ENCODE data around the gene REM2. TPM values are rescaled to one million over a fixed set of nuclear protein-coding genes. Genes with fewer than 3 reads are reported as not detected.

Gene REM2, protein sequence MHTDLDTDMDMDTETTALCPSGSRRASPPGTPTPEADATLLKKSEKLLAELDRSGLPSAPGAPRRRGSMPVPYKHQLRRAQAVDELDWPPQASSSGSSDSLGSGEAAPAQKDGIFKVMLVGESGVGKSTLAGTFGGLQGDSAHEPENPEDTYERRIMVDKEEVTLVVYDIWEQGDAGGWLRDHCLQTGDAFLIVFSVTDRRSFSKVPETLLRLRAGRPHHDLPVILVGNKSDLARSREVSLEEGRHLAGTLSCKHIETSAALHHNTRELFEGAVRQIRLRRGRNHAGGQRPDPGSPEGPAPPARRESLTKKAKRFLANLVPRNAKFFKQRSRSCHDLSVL
- 0.40 TPM for polyA plus RNA-seq (2013)

DNA sequence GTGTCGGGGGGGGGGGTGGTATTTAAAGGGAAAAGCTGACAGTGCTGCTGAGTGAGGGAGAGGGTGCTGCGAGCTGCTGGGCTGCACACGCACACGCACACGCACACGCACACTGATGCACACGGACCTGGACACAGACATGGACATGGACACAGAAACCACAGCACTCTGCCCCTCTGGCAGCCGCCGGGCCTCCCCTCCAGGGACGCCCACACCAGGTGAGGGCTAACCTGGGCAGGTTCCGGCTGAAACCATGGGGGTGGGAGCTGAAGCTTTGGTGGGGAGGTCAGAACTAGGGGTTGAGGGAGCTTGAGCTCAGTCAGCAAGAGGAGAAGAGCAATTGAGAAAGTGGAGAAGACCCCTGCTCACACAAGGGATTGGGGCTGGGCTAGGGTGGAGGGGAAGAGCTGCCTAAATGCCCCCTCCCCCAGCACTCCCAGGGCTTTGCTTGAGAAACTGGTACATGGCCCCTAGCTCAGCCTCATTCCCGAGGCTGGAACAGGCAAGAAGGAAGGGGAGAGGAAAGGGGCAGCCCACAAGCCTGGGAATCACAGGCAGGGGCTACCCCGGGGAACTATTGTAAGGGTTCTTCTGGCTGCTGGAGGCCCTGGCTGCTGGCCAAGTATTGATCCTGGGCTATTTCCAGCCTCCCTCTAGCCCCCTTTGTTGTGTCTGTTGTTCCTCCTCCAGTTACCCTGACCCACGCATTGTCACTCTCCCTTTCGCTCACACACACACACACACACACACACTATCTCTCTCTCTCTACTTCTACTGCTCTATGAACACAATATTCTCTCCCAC is at the start of gene REM2:
Gene REM2 (plus strand): TSS at position 50 of the 804 bp plus-strand sequence. CDS start 66 bp downstream, at position 116.
- no peak for DNase-seq
- Histone ChIP-seq H3K4me1 (ENCODE audit: control extremely low read depth in 1 of 4, control insufficient read depth in 4 of 4, insufficient read depth in 4 of 4, low read length in 3 of 4) (peaks cover 0 to 24% (median 15%) of the 10 kb centered on the region in 4 experiments), H3K27me3 (replicated peaks in 2 of 5; ENCODE audit: control insufficient read depth in 4 of 5, insufficient read depth in 5 of 5, low read length in 4 of 5) (peaks cover 0 to 67% (median 17%) of the 10 kb centered on the region in 5 experiments), H3K4me3 (ENCODE audit: control insufficient read depth in 1 of 7, extremely low read depth in 1 of 7, insufficient read depth in 4 of 7, low read depth in 2 of 7, low read length in 6 of 7) (no peak within 1 kb of the TSS), H3K27ac (ENCODE audit: insufficient read depth in 1 of 2, low read depth in 1 of 2, low read length in 2 of 2, poor library complexity in 1 of 2, severe bottlenecking in 2 of 2) (no peak within 1 kb of the TSS), H3K9me3 (ENCODE audit: control extremely low read depth in 1 of 5, control insufficient read depth in 4 of 5, insufficient read depth in 2 of 5, low read depth in 1 of 5, low read length in 4 of 5) (peaks cover 0 to 3% (median 0%) of the 10 kb centered on the region in 5 experiments), H3K36me3 (ENCODE audit: control insufficient read depth in 4 of 4, insufficient read depth in 4 of 4, low read length in 3 of 4) (peaks cover 0 to 2% (median under 1%) of the 10 kb centered on the region in 4 experiments)
- WGBS (ENCODE audit: insufficient coverage), result 84% methylated on average over 13 of the region's 15 CpGs
- ChIA-PET CTCF (interaction anchor here (1.3 to 15.8 kb wide), 7 partner anchors 10 to 99 kb away, joined by 5 to 143 read pairs (median 14); partner anchors contain the start of genes AJUBA and LRP10), POLR2A (no interaction called here)

DNA sequence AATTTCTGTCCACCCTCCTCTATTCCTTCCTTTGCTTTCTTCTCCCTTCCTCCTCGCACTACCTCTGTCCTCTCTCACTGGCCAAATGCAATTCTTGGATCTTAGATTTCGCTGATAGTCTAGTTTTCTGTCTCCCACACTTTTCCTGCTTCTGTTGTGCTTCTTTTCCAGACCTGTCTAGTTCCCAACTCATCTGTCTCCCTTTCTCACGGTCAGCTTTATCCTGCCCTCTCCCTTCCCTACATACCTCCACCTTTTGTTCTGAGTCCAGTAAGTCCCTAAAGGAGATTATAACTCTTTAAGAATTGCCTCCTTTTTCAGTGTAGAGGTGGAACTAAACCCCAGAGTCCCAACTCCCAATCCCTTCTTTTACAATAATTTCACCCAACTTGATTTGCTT is 47.5 kb upstream of the REM2 start:
- Histone ChIP-seq H3K9me3 (ENCODE audit: control extremely low read depth in 1 of 5, control insufficient read depth in 4 of 5, insufficient read depth in 2 of 5, low read depth in 1 of 5, low read length in 4 of 5) (no peaks in the 10 kb centered on the region), H3K27ac (ENCODE audit: insufficient read depth in 1 of 2, low read depth in 1 of 2, low read length in 2 of 2, poor library complexity in 1 of 2, severe bottlenecking in 2 of 2) (no peak overlapping the region), H3K4me1 (ENCODE audit: control extremely low read depth in 1 of 4, control insufficient read depth in 4 of 4, insufficient read depth in 4 of 4, low read length in 3 of 4) (peaks cover 3 to 43% (median 35%) of the 10 kb centered on the region in 4 experiments), H3K27me3 (replicated peaks in 2 of 5; ENCODE audit: control insufficient read depth in 4 of 5, insufficient read depth in 5 of 5, low read length in 4 of 5) (peaks cover 0 to 39% (median 7%) of the 10 kb centered on the region in 5 experiments), H3K4me3 (ENCODE audit: control insufficient read depth in 1 of 7, extremely low read depth in 1 of 7, insufficient read depth in 4 of 7, low read depth in 2 of 7, low read length in 6 of 7) (no peak overlapping the region), H3K36me3 (ENCODE audit: control insufficient read depth in 4 of 4, insufficient read depth in 4 of 4, low read length in 3 of 4) (peaks cover 6 to 21% (median 16%) of the 10 kb centered on the region in 4 experiments)
- ChIA-PET CTCF (interaction anchor here (0.6 to 24.0 kb wide), 4 partner anchors 11 to 65 kb away, joined by 3 to 707 read pairs (median 38); no protein-coding TSS in a partner anchor), POLR2A (no interaction called here)
- WGBS (ENCODE audit: insufficient coverage), result 93% methylated on average over 2 of the region's 3 CpGs
- no peak for DNase-seq

DNA sequence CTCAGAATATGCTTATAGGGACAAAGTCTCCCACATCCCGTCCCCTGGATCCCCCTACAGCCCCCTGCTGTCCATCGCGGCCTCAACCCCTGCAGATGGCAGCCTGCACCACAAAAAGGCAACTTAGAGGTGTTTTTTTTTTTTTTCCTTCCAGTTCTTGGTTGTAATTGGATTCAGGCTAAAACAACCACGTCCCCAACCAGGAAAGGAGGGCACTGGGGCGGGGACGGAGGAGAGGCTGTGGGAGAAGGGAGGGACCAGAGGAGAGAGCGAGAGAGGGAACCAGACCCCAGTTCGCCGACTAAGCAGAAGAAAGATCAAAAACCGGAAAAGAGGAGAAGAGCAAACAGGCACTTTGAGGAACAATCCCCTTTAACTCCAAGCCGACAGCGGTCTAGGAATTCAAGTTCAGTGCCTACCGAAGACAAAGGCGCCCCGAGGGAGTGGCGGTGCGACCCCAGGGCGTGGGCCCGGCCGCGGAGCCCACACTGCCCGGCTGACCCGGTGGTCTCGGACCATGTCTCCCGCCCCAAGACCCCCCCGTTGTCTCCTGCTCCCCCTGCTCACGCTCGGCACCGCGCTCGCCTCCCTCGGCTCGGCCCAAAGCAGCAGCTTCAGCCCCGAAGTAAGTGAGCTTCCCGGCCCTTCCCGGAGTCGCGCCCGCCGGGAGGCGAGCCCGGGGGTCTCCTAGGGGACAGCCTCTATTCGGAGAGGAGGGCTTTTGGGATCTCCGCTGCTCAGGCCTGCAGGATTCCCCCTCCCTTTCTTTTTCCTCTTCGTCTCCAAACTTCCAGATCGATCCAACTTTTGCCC is 46.5 kb upstream of the REM2 start, which contains the start of gene MMP14:
Gene MMP14 (plus strand): TSS at position 285 of the 813 bp plus-strand sequence. CDS start 233 bp downstream, at position 518.
- peak in 1 of 3 donors; percentile 23 for DNase-seq
- WGBS (ENCODE audit: insufficient coverage), result under 1% methylated on average over 38 of the region's 46 CpGs
- POLR2A ChIA-PET, result interaction anchor here (3.7 kb wide), 1 partner anchor 11 kb away, joined by 16 read pairs; no protein-coding TSS in a partner anchor

DNA sequence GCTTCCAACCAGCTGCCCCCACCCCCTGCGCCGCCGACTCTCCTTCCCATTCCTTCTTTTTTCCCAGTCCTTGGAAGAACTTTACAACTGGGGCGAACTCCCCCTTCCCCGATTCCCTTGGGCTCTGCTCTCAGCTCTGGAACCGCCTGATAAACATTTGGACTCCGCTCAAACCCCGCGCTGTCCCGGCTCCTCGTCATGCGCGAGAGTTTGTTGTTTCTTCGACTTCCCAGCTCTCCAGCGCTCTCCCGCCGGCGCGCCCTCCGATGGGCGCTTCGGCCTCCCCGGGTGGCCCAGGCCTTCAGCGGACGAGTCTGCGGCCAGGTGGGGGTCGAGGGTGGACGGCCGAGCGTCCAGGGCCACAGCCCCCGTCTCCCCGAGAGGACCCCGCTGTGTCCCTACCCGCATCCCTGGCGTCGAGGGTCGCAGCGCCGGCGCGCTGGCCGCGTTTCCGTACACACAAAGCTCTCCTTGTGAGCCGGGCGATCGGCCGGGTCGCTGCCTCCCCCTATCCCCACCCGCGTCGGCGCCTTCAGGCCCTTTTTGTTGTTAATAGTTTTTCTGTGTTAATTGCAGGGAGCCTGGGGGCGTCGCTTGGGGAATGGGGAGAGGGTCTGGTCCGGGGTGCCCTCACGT is 45.8 kb upstream of the REM2 start:
- DNase-seq, result peak in 2 of 3 donors; percentile 38 to 57
- CTCF ChIA-PET, result interaction anchor here (1.1 to 24.0 kb wide), 4 partner anchors 13 to 37 kb away, joined by 3 to 707 read pairs (median 38); no protein-coding TSS in a partner anchor
- peak overlapping the region; percentile 3 to 78 (median 62) for H3K4me3 ChIP-seq (ENCODE audit: control insufficient read depth in 1 of 7, extremely low read depth in 1 of 7, insufficient read depth in 4 of 7, low read depth in 2 of 7, low read length in 6 of 7)
- 4% methylated on average over 30 of the region's 57 CpGs for WGBS (ENCODE audit: insufficient coverage)
- H3K27ac ChIP-seq (ENCODE audit: insufficient read depth in 1 of 2, low read depth in 1 of 2, low read length in 2 of 2, poor library complexity in 1 of 2, severe bottlenecking in 2 of 2), result no peak overlapping the region
- H3K27me3 ChIP-seq (replicated peaks in 2 of 5; ENCODE audit: control insufficient read depth in 4 of 5, insufficient read depth in 5 of 5, low read length in 4 of 5), result peaks cover 0 to 46% (median 7%) of the 10 kb centered on the region in 5 experiments
- H3K4me1 ChIP-seq (ENCODE audit: control extremely low read depth in 1 of 4, control insufficient read depth in 4 of 4, insufficient read depth in 4 of 4, low read length in 3 of 4), result peaks cover 0 to 37% (median 29%) of the 10 kb centered on the region in 4 experiments
- peaks cover 6 to 21% (median 16%) of the 10 kb centered on the region in 4 experiments for H3K36me3 ChIP-seq (ENCODE audit: control insufficient read depth in 4 of 4, insufficient read depth in 4 of 4, low read length in 3 of 4)
- POLR2A ChIA-PET, result interaction anchor here (1.7 to 3.7 kb wide), 2 partner anchors 11 to 13 kb away, joined by 6 to 16 read pairs; no protein-coding TSS in a partner anchor
- H3K9me3 ChIP-seq (ENCODE audit: control extremely low read depth in 1 of 5, control insufficient read depth in 4 of 5, insufficient read depth in 2 of 5, low read depth in 1 of 5, low read length in 4 of 5), result no peaks in the 10 kb centered on the region

More for the DNA sequence above, 46.5 kb upstream of the REM2 start, which contains the start of gene MMP14:
- peaks cover 0 to 39% (median 7%) of the 10 kb centered on the region in 5 experiments for H3K27me3 ChIP-seq (replicated peaks in 2 of 5; ENCODE audit: control insufficient read depth in 4 of 5, insufficient read depth in 5 of 5, low read length in 4 of 5)
- H3K27ac ChIP-seq (ENCODE audit: insufficient read depth in 1 of 2, low read depth in 1 of 2, low read length in 2 of 2, poor library complexity in 1 of 2, severe bottlenecking in 2 of 2), result no peak within 1 kb of the TSS
- H3K9me3 ChIP-seq (ENCODE audit: control extremely low read depth in 1 of 5, control insufficient read depth in 4 of 5, insufficient read depth in 2 of 5, low read depth in 1 of 5, low read length in 4 of 5), result no peaks in the 10 kb centered on the region
- CTCF ChIA-PET, result interaction anchor here (1.3 to 24.0 kb wide), 3 partner anchors 12 to 38 kb away, joined by 4 to 707 read pairs (median 72); no protein-coding TSS in a partner anchor
- H3K36me3 ChIP-seq (ENCODE audit: control insufficient read depth in 4 of 4, insufficient read depth in 4 of 4, low read length in 3 of 4), result peaks cover 6 to 21% (median 16%) of the 10 kb centered on the region in 4 experiments
- H3K4me1 ChIP-seq (ENCODE audit: control extremely low read depth in 1 of 4, control insufficient read depth in 4 of 4, insufficient read depth in 4 of 4, low read length in 3 of 4), result peaks cover 0 to 37% (median 29%) of the 10 kb centered on the region in 4 experiments
- H3K4me3 ChIP-seq (ENCODE audit: control insufficient read depth in 1 of 7, extremely low read depth in 1 of 7, insufficient read depth in 4 of 7, low read depth in 2 of 7, low read length in 6 of 7), result peak within 1 kb of the TSS; percentile 3 to 78 (median 62)

DNA sequence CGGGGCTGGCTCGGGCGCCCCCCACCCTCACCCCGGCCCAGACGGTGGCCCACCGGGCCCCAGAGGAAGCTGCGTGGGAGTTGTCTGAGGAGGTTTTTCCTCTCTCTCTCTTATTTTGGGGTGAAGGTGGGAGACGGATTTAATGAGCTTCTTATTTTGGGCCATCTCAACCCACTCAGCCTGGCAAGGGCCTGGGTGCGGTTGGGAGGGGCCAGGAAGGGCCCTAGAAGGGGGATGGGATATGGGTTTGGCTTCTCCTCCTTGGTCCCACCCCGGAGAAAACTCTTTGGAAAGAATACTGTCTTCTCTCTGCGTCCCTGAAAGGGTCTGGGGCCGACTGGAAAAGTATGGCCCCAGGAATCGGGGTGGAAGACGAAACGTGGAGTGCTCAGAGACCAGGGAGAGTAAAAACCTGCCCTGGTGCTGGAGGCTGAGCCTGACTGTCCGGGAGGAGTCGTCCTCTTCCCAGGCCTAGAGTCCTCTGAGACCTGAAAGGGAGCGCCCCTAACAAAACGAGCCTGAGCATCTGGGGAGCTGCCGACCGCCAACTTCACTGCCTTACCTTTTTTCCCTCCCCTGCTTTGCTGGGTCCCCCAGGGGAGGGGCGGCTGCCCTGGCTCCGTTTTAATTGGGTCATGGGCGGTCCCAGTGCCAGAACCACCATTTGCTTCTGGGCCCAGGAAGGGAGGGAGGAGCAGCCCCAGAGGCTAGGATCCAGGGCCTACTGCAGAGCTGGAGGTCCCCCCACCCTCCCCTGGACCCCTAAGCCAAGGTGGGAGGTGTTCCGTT is 45.1 kb upstream of the REM2 start:
- Histone ChIP-seq H3K4me3 (ENCODE audit: control insufficient read depth in 1 of 7, extremely low read depth in 1 of 7, insufficient read depth in 4 of 7, low read depth in 2 of 7, low read length in 6 of 7) (peak overlapping the region in 2 of 7 experiments; percentile 72 to 78), H3K36me3 (ENCODE audit: control insufficient read depth in 4 of 4, insufficient read depth in 4 of 4, low read length in 3 of 4) (peaks cover 6 to 21% (median 16%) of the 10 kb centered on the region in 4 experiments)
- POLR2A ChIA-PET, result interaction anchor here (0.7 to 3.7 kb wide), 5 partner anchors 10 to 58 kb away, joined by 3 to 16 read pairs (median 3); no protein-coding TSS in a partner anchor

More for the DNA sequence above, 45.1 kb upstream of the REM2 start:
- 93% methylated on average over 11 of the region's 25 CpGs for whole genome bisulfite sequencing (ENCODE audit: insufficient coverage)
- no peak for DNase-seq
- CTCF ChIA-PET, result interaction anchor here (1.1 to 24.0 kb wide), 6 partner anchors 8 to 36 kb away, joined by 3 to 707 read pairs (median 5); partner anchors contain the start of gene MRPL52
- no peak overlapping the region for H3K27ac ChIP-seq (ENCODE audit: insufficient read depth in 1 of 2, low read depth in 1 of 2, low read length in 2 of 2, poor library complexity in 1 of 2, severe bottlenecking in 2 of 2)
- peaks cover 0 to 37% (median 29%) of the 10 kb centered on the region in 4 experiments for H3K4me1 ChIP-seq (ENCODE audit: control extremely low read depth in 1 of 4, control insufficient read depth in 4 of 4, insufficient read depth in 4 of 4, low read length in 3 of 4)
- peaks cover 0 to 48% (median 11%) of the 10 kb centered on the region in 5 experiments for H3K27me3 ChIP-seq (replicated peaks in 2 of 5; ENCODE audit: control insufficient read depth in 4 of 5, insufficient read depth in 5 of 5, low read length in 4 of 5)
- H3K9me3 ChIP-seq (ENCODE audit: control extremely low read depth in 1 of 5, control insufficient read depth in 4 of 5, insufficient read depth in 2 of 5, low read depth in 1 of 5, low read length in 4 of 5), result no peaks in the 10 kb centered on the region

Data from common myeloid progenitor, CD34-positive (primary cell).